HepG2 (cell line): Measurements from ENCODE around the gene FTCD. TPM values are rescaled to one million over a fixed set of nuclear protein-coding genes. Genes with fewer than 3 reads are reported as not detected.

Source experiments
- AGO2 ChIP-seq: fragments of 200-400 bp; formaldehyde crosslinking; optimal IDR thresholded peaks from 2 replicates; pipeline ENCODE3; 2017; ENCODE audit warnings: mild to moderate bottlenecking, low read depth, low read length, moderate library complexity
- AKAP8 ChIP-seq: sonication (generic); formaldehyde crosslinking; IDR thresholded peaks from 2 replicates; pipeline ENCODE4 v1.5.1; 2020; ENCODE audit warnings: mild to moderate bottlenecking, missing genetic modification reagents
- CEBPB ChIP-seq: IDR thresholded peaks from 2 replicates; pipeline ENCODE4 v1.6.1; 2011; ENCODE audit warnings: low read depth, low read length, improper control_type of control experiment, borderline replicate concordance
- FOXJ3 ChIP-seq: sonication (generic); formaldehyde crosslinking; IDR thresholded peaks from 2 replicates; pipeline ENCODE4 v1.4.0; 2020; ENCODE audit warnings: missing genetic modification reagents, mild to moderate bottlenecking, borderline replicate concordance
- HNRNPUL1 ChIP-seq: fragments of 200-400 bp; formaldehyde crosslinking; IDR thresholded peaks from 2 replicates; pipeline ENCODE4 v1.6.1; 2017; ENCODE audit warnings: low read depth, mild to moderate bottlenecking, low read length, moderate library complexity
- KDM5A ChIP-seq: fragments of 200-600 bp; sonication (generic); IDR thresholded peaks from 2 replicates; pipeline ENCODE4 v1.7.0; 2018; ENCODE audit warnings: antibody characterized with exemption, mild to moderate bottlenecking, low read length, borderline replicate concordance
- LRRFIP1 ChIP-seq: sonication (generic); formaldehyde crosslinking; conservative IDR thresholded peaks from 2 replicates; pipeline ENCODE4 v1.4.0; 2020; ENCODE audit warnings: missing genetic modification reagents
- MAFK ChIP-seq, 2 experiments: IDR thresholded peaks in 1 of 2; conservative IDR thresholded peaks in 1 of 2; 2 replicates each; pipeline ENCODE4 v1.6.1; 2011; ENCODE audit warnings: improper control_type of control experiment in 2 of 2, low read length in 2 of 2
- MEIS1 ChIP-seq: sonication (generic); formaldehyde crosslinking; IDR thresholded peaks from 2 replicates; pipeline ENCODE4 v1.9.0; 2021; ENCODE audit warnings: mild to moderate bottlenecking, missing genetic modification reagents, moderate library complexity, borderline replicate concordance
- NFIB ChIP-seq: sonication (generic); formaldehyde crosslinking; IDR thresholded peaks from 2 replicates; pipeline ENCODE4 v1.9.0; 2021; ENCODE audit warnings: missing genetic modification reagents, mild to moderate bottlenecking, borderline replicate concordance
- NFKBIZ ChIP-seq: IDR thresholded peaks from 2 replicates; pipeline ENCODE4 v1.6.1; 2018; ENCODE audit warnings: missing genetic modification reagents, missing compliant biosample characterization
- PCBP1 ChIP-seq: fragments of 200-400 bp; formaldehyde crosslinking; IDR thresholded peaks from 2 replicates; pipeline ENCODE4 v1.6.1; 2017; ENCODE audit warnings: mild to moderate bottlenecking, low read depth, low read length, borderline replicate concordance
- RFXAP ChIP-seq: sonication (generic); formaldehyde crosslinking; IDR thresholded peaks from 2 replicates; pipeline ENCODE4 v1.4.0; 2020; ENCODE audit warnings: missing genetic modification reagents, borderline replicate concordance
- TAF1 ChIP-seq: sonication (generic); formaldehyde crosslinking; IDR thresholded peaks from 2 replicates; pipeline ENCODE4 v1.4.0; 2020; ENCODE audit warnings: missing genetic modification reagents
- TBX3 ChIP-seq: fragments of 450-650 bp; IDR thresholded peaks from 2 replicates; pipeline ENCODE4 v1.6.1; 2017; ENCODE audit warnings: antibody characterized with exemption, mild to moderate bottlenecking, inconsistent platforms, borderline replicate concordance
- TEAD3 ChIP-seq: optimal IDR thresholded peaks from 2 replicates; pipeline ENCODE3; 2016; ENCODE audit warnings: borderline replicate concordance
- TOE1 ChIP-seq: sonication (generic); formaldehyde crosslinking; IDR thresholded peaks from 2 replicates; pipeline ENCODE4 v1.4.0; 2020; ENCODE audit warnings: mild to moderate bottlenecking, missing genetic modification reagents
- XRCC5 ChIP-seq: fragments of 200-400 bp; formaldehyde crosslinking; optimal IDR thresholded peaks from 2 replicates; pipeline ENCODE3; 2017; ENCODE audit warnings: mild to moderate bottlenecking, low read length
- ZNF264 ChIP-seq: sonication (generic); formaldehyde crosslinking; IDR thresholded peaks from 2 replicates; pipeline ENCODE4 v1.4.0; 2020; ENCODE audit warnings: missing genetic modification reagents
- ZNF570 ChIP-seq: sonication (generic); formaldehyde crosslinking; IDR thresholded peaks from 2 replicates; pipeline ENCODE4 v1.4.0; 2020; ENCODE audit warnings: mild to moderate bottlenecking, missing genetic modification reagents, borderline replicate concordance
- ZNF678 ChIP-seq: sonication (generic); formaldehyde crosslinking; IDR thresholded peaks from 2 replicates; pipeline ENCODE4 v1.4.0; 2020; ENCODE audit warnings: mild to moderate bottlenecking, missing genetic modification reagents
- polyA plus RNA-seq, 8 experiments: library from polyadenylated mRNA; depleted of rRNA in 3 of 8; stranded (reverse) in 7 of 8; unstranded in 1 of 8; fragments of >200 nt; fragmentation: Illumina TruSeq in 4 of 8; extraction: Trizol in 4 of 8; gene quantifications; 2 replicates each; pipeline versions ENCODE4 v1.2.1 to v1.2.3, GENCODE V29; 2011 to 2016; ENCODE audit warnings: low read depth in 4 of 8, missing spikeins in 1 of 8, mixed read lengths in 1 of 8; ENCODE audit not compliant: insufficient read depth in 1 of 8
- total RNA-seq, 5 experiments: library from RNA; depleted of rRNA; stranded (reverse); fragments of >200 nt; fragmentation: Illumina TruSeq; extraction: Trizol; gene quantifications; 2 replicates each; pipeline ENCODE4 v1.2.3, GENCODE V29; 2016; ENCODE audit warnings: low read depth in 1 of 5
- TF ChIP-seq, protein P1 (sequence below): sonication (generic); formaldehyde crosslinking; IDR thresholded peaks from 2 replicates; pipeline ENCODE4 v1.8.0; 2022; ENCODE audit warnings: missing genetic modification reagents, mild to moderate bottlenecking, moderate library complexity, borderline replicate concordance
- TF ChIP-seq, protein P2 (sequence below): IDR thresholded peaks from 2 replicates; pipeline ENCODE4 v1.6.1; 2016; ENCODE audit warnings: missing compliant biosample characterization, missing genetic modification reagents, borderline replicate concordance
- TF ChIP-seq, protein P3 (sequence below): IDR thresholded peaks from 2 replicates; pipeline ENCODE4 v1.6.1; 2016

The FTCD gene
- total and polyA plus RNA-seq, 2 of the 13 experiments (the other 11 are each of a cell fraction or from before 2014, with no cell fraction given) = 75.7 to 105 TPM

GRCh38 chr21:46154155-46154954 is 1.0 kb downstream of the FTCD start (continued):
- no peak for TF ChIP-seq XRCC5
- TF ChIP-seq RFXAP = no peak
- no peak for TF ChIP-seq ZNF678
- TF ChIP-seq, protein P1, sequence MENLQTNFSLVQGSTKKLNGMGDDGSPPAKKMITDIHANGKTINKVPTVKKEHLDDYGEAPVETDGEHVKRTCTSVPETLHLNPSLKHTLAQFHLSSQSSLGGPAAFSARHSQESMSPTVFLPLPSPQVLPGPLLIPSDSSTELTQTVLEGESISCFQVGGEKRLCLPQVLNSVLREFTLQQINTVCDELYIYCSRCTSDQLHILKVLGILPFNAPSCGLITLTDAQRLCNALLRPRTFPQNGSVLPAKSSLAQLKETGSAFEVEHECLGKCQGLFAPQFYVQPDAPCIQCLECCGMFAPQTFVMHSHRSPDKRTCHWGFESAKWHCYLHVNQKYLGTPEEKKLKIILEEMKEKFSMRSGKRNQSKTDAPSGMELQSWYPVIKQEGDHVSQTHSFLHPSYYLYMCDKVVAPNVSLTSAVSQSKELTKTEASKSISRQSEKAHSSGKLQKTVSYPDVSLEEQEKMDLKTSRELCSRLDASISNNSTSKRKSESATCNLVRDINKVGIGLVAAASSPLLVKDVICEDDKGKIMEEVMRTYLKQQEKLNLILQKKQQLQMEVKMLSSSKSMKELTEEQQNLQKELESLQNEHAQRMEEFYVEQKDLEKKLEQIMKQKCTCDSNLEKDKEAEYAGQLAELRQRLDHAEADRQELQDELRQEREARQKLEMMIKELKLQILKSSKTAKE (CRISPR knock-in tag) = no peak
- TF ChIP-seq FOXJ3 (CRISPR knock-in tag) = no peak
- no peak for TF ChIP-seq NFIB (CRISPR knock-in tag)
- TF ChIP-seq ZNF570 (CRISPR knock-in tag) = no peak
- TF ChIP-seq NFKBIZ (CRISPR knock-in tag) = no peak
- TF ChIP-seq PCBP1 = no peak
- TF ChIP-seq HNRNPUL1 = no peak
- TF ChIP-seq CEBPB = no peak
- no peak for TF ChIP-seq LRRFIP1 (CRISPR knock-in tag)
- TF ChIP-seq KDM5A = no peak; the same call in 1 of the 2 replicates
- TF ChIP-seq MEIS1 (CRISPR knock-in tag) = no peak
- no peak for TF ChIP-seq AKAP8 (CRISPR knock-in tag)
- TF ChIP-seq TBX3 = no peak
- TF ChIP-seq AGO2 = peak; percentile 23
- no peak for TF ChIP-seq TOE1
- TF ChIP-seq TAF1 (CRISPR knock-in tag) = peak; percentile 56
- TF ChIP-seq MAFK (conservative IDR thresholded peaks at IDR 0.05 in 1 of 2, IDR thresholded peaks at IDR 0.05 in 1 of 2; ENCODE audit: low read length in 2 of 2) = no peak
- TF ChIP-seq, protein P2, sequence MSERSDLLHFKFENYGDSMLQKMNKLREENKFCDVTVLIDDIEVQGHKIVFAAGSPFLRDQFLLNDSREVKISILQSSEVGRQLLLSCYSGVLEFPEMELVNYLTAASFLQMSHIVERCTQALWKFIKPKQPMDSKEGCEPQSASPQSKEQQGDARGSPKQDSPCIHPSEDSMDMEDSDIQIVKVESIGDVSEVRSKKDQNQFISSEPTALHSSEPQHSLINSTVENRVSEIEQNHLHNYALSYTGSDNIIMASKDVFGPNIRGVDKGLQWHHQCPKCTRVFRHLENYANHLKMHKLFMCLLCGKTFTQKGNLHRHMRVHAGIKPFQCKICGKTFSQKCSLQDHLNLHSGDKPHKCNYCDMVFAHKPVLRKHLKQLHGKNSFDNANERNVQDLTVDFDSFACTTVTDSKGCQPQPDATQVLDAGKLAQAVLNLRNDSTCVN = no peak
- no peak for TF ChIP-seq ZNF264 (CRISPR knock-in tag)
- no peak for TF ChIP-seq TEAD3 (CRISPR knock-in tag)
- TF ChIP-seq, protein P3, sequence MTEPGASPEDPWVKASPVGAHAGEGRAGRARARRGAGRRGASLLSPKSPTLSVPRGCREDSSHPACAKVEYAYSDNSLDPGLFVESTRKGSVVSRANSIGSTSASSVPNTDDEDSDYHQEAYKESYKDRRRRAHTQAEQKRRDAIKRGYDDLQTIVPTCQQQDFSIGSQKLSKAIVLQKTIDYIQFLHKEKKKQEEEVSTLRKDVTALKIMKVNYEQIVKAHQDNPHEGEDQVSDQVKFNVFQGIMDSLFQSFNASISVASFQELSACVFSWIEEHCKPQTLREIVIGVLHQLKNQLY (CRISPR knock-in tag) = no peak
